GM12865 (cell line): Measurements from ENCODE around the gene LRRC10B.

Source experiments
- DNase-seq: peaks from one replicate; pipeline ENCODE4 v3.0.0; 2010; ENCODE audit warnings: low read depth
- H3K4me3 ChIP-seq: 2 replicates; pipeline ENCODE4 v1.5.1; 2011; ENCODE audit warnings: mild to moderate bottlenecking, low read depth, low read length, control low read depth
- TF ChIP-seq, protein P1 (sequence below): IDR thresholded peaks from 2 replicates; pipeline ENCODE4 v1.5.1; 2011; ENCODE audit warnings: low read length, control low read depth, low read depth, inconsistent platforms; ENCODE audit not compliant: insufficient read depth; ENCODE audit errors: missing control alignments

The LRRC10B gene

DNA sequence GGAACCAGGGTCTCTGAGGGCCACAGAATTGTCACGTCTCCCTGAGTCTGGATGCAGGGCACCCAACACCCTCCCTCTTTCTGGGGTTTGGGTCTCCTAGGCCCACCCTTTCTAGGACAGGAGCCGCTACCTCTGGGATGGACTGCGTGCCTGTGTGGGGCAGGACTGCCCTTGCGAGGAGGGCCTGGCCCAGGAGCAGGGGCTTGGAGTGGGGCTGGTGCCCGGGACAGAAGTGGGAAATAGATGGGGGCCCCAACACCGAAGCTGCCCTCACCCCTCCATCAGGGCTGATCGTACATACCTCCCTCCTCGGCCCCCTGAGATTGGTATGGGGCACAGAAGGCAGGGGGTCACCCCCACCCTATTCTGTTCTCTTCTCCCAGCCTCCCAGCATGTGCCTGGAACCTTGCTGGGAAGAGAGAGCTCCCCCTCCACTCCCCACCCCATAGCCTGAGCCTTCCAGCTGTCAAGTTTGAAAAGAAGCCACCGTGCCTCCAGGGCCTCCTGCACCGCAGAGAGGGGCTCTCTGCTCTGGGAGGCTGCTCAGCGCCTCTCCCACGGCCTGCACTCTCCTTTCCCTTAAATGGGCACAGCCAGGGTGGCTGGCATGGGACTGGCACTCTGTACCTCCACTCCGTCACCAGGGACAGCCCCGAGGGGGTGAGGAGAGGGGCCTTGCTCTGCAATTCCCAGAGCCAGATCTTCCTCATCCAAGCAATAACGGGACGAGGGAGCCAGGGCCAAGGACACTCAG is 1.8 kb downstream of the LRRC10B start:
- no peak overlapping the region for H3K4me3 ChIP-seq
- TF ChIP-seq, protein P1, sequence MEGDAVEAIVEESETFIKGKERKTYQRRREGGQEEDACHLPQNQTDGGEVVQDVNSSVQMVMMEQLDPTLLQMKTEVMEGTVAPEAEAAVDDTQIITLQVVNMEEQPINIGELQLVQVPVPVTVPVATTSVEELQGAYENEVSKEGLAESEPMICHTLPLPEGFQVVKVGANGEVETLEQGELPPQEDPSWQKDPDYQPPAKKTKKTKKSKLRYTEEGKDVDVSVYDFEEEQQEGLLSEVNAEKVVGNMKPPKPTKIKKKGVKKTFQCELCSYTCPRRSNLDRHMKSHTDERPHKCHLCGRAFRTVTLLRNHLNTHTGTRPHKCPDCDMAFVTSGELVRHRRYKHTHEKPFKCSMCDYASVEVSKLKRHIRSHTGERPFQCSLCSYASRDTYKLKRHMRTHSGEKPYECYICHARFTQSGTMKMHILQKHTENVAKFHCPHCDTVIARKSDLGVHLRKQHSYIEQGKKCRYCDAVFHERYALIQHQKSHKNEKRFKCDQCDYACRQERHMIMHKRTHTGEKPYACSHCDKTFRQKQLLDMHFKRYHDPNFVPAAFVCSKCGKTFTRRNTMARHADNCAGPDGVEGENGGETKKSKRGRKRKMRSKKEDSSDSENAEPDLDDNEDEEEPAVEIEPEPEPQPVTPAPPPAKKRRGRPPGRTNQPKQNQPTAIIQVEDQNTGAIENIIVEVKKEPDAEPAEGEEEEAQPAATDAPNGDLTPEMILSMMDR, result no peak
- DNase-seq, result no peak

DNA sequence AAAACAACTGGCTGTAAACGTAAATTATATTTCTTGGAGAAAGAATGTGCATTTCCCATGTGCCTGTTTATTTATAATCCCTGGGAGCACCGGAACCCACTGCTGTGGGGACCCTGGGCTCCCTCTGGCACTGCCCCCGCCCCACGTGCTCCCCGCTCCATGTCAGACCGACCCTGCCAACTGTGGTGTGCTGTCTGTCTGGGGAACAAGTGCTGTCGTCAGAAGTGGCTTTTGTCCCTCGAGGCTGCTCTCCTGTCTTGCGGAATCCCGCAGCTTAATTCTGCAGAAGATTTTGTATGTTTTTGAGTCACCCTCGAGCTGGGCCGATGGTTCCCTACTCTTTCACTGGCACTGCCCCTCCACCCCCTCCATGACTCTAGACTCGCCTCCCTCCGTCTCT is 2.4 kb downstream of the LRRC10B start:
- TF ChIP-seq, protein P1, result no peak
- no peak for DNase-seq
- no peak overlapping the region for H3K4me3 ChIP-seq

DNA sequence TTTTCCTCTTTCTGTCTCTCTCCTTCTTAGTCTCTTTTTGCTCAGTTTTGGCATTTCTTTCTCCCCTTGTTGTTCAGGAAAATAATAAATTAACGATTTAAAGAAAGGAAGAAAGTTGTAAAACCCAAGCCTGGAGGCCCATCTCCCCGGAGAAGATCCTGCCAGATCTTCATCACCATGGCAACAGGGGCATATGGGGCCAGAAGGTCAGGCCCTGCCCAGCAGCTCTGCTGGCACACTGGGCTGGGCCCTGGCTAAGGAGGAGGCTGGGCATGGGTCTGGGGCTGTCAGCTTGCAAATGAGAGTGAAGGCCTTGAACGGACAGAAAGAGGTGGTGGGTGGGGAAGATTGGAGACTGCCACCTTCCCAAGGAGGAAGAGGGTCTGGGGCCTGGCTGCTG is 2.8 kb downstream of the LRRC10B start:
- H3K4me3 ChIP-seq, result no peak overlapping the region
- no peak for DNase-seq
- TF ChIP-seq, protein P1, result no peak

DNA sequence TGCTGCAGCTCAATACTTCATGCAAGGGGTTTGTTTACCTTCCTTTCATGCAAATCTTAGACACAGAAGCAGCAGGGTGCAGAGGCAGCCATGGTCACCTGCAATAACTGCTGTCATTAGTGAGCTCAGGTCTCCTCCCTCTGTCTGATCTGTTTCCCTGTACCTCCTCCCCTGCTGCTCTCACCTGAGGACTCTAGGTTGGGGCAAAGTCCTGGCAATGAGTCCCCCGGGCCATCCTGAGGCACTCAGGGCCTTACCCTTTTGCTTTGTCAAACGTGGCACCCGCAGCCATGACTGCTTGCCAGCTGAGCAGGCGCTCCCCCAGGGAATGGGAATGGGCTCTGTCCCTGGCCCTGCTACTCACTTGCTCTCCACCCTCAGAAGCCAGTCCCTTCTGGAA is 3.9 kb downstream of the LRRC10B start:
- TF ChIP-seq, protein P1, result no peak
- no peak overlapping the region for H3K4me3 ChIP-seq
- no peak for DNase-seq

DNA sequence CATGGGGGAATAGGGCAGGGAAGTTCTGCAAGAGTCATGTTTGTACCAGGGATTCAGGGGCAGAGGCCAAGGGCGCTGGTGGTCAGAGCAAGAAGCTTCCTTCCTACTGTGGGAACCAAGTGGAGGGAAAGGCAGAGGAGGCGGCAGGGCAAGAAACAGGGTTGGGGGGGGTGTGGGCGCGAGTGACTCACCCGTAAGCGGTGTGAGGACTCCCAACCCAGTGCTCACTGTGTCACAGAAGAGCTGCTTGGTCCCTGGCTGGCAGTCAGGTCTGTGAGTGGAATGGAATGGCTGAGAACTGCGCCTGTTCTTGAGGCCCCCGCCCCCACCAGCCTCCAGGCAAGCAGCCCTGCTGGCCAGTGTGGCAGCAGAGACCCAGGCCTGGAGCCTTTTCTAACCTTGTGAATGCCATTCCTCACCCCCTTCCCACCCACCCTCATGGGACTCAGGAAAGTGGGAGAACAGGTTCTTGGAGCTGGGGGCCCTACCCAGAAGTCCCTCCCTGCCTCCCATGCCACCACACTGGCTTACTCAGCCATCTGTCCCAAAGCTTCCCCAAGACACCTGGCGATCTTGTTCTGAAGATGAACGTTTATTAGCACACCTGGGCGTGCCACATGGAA is 4.7 kb downstream of the LRRC10B start:
- DNase-seq, result no peak
- H3K4me3 ChIP-seq, result no peak overlapping the region
- TF ChIP-seq, protein P1, result no peak

DNA sequence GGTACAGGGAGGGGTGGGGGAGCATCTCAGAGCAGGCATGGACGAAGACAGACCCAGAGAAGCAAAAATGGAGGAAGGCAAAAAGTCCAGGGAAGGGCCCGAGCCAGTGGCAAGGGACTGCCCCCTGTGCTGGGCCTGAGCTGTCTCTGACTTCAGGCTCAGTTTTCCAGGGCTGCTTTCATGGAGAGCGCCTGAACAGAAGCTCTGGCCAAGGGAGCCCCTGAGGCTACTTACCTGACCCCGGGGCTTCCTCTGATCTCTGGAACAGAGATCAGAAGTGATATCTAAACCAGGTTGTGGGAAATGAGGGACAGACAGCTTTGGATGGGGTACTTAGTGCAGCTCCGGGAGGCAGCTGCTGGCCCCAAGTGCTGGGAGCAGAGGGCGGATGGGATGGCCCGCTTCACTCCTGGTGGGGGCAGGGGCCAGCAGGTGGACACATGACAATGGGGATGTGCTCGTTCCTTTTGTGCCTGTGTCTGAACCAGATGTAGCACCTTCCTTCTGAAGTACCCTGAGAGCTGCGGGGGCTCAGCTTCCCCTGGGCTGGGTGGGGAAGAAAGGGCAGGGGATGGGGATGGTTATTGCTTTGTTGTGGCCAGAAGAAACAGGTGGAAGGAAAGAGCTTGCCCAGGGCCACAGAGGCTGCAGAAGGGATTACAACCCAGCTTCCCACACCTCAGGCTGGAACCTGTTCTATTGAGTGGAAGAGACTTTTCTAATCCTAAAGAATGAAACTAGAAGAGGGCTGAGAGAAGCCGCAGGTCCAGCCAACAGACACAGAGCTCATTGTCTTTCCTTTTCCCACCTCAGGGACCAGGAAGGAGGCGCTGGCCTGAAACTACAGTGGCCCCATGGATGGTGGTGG is 5.7 kb downstream of the LRRC10B start:
- DNase-seq, result no peak
- TF ChIP-seq, protein P1, result no peak
- no peak overlapping the region for H3K4me3 ChIP-seq
